GM12865 (cell line): Measurements from ENCODE around the gene CGN.

ENCODE experiments used
- DNase-seq: peaks from one replicate; pipeline ENCODE4 v3.0.0; 2010; ENCODE audit warnings: low read depth
- H3K4me3 ChIP-seq: 2 replicates; pipeline ENCODE4 v1.5.1; 2011; ENCODE audit warnings: mild to moderate bottlenecking, low read depth, low read length, control low read depth
- CTCF ChIP-seq: IDR thresholded peaks from 2 replicates; pipeline ENCODE4 v1.5.1; 2011; ENCODE audit warnings: low read length, control low read depth, low read depth, inconsistent platforms; ENCODE audit not compliant: insufficient read depth; ENCODE audit errors: missing control alignments

CGN gene

GRCh38 chr1:151584278-151584677, 73.1 kb downstream of the CGN start:
- no peak for DNase-seq
- TF ChIP-seq CTCF, result no peak
- H3K4me3 ChIP-seq, result no peak overlapping the region

GRCh38 chr1:151584780-151585179, 73.6 kb downstream of the CGN start:
- no peak overlapping the region for H3K4me3 ChIP-seq
- no peak for TF ChIP-seq CTCF
- no peak for DNase-seq

- no peak overlapping the region for H3K4me3 ChIP-seq
- TF ChIP-seq CTCF, result no peak
- DNase-seq, result peak; percentile 56
Measured at GRCh38 chr1:151585622-151586021, 74.4 kb downstream of the CGN start.
